ENCODE measurements around the gene INS.

The INS gene

GRCh38 chr11:2203440-2204259, 42.6 kb upstream of the INS start:
- Histone ChIP-seq H3K9me3 (ENCODE audit: control insufficient read depth, low read depth, low read length) (no peaks in the 10 kb centered on the region), H3K36me3 (ENCODE audit: control insufficient read depth, low read depth, low read length) (no peaks in the 10 kb centered on the region), H3K9ac (ENCODE audit: low read length) (no peak overlapping the region), H3K27ac (ENCODE audit: low read length) (no peak overlapping the region), H3K4me3 (ENCODE audit: low read length) (no peak overlapping the region), H3K4me1 (ENCODE audit: control insufficient read depth, low read depth, low read length) (no peaks in the 10 kb centered on the region), H3K27me3 (ENCODE audit: control insufficient read depth, insufficient read depth, low read length) (no peaks in the 10 kb centered on the region)

DNA sequence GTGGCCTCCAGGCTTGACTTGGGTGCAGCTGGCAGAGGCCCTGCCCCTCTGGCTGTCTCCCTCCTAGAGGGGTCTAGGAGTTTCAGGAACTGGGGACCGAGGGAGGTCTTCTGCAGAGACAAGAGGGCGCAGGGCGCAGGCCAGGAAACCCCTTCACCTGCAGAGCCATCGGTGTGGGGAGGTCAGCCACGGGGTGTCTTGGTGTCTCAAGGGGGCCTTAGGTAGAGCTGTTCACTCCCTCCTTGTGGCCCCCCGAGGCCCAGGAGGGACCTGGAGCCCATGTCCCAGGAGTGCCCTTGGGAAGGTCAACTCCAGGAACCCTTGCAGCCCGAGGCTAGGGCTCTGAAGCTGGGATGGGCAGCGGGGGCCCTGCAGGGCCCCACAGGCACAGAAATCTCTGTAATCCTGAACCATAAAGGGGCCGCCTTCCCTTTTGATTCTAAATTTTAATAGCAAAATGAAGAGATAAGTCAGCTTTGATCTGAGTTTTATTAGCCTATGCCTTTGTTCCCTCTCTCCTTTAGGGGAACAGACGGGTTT, 42.0 kb upstream of the INS start:
- no peaks in the 10 kb centered on the region for H3K4me1 ChIP-seq (ENCODE audit: control insufficient read depth, low read depth, low read length)
- no peaks in the 10 kb centered on the region for H3K27me3 ChIP-seq (ENCODE audit: control insufficient read depth, insufficient read depth, low read length)
- no peaks in the 10 kb centered on the region for H3K9me3 ChIP-seq (ENCODE audit: control insufficient read depth, low read depth, low read length)
- H3K36me3 ChIP-seq (ENCODE audit: control insufficient read depth, low read depth, low read length), result no peaks in the 10 kb centered on the region
- no peak overlapping the region for H3K27ac ChIP-seq (ENCODE audit: low read length)
- no peak overlapping the region for H3K9ac ChIP-seq (ENCODE audit: low read length)
- no peak overlapping the region for H3K4me3 ChIP-seq (ENCODE audit: low read length)

- no peaks in the 10 kb centered on the region for H3K36me3 ChIP-seq (ENCODE audit: control insufficient read depth, low read depth, low read length)
- no peak overlapping the region for H3K4me3 ChIP-seq (ENCODE audit: low read length)
- H3K4me1 ChIP-seq (ENCODE audit: control insufficient read depth, low read depth, low read length), result no peaks in the 10 kb centered on the region
- no peaks in the 10 kb centered on the region for H3K27me3 ChIP-seq (ENCODE audit: control insufficient read depth, insufficient read depth, low read length)
- no peak overlapping the region for H3K27ac ChIP-seq (ENCODE audit: low read length)
- H3K9me3 ChIP-seq (ENCODE audit: control insufficient read depth, low read depth, low read length), result no peaks in the 10 kb centered on the region
- H3K9ac ChIP-seq (ENCODE audit: low read length), result no peak overlapping the region
Observed at GRCh38 chr11:2202071-2202899, 41.3 kb upstream of the INS start.

DNA sequence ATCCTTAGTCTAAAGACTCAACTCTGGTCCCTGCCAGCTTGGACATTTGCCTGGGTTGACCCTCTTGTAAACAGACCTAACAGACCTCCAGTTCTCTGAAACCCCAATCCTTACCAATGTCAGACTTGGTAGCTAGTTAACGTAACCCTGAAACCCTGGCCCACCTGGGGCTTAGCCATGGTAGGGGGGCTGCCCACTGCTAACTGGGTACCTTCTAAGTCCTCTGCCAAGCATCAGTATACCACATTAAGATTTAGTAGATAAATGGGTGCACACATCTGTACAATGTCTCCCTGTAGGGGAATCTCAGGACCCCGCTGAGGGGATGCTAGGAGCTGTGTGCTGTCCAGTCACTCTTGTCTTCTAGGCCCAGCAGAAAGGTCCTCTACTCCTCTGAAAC, 40.5 kb upstream of the INS start:
- Histone ChIP-seq H3K4me1 (ENCODE audit: control insufficient read depth, low read depth, low read length) (no peaks in the 10 kb centered on the region), H3K27me3 (ENCODE audit: control insufficient read depth, insufficient read depth, low read length) (peaks cover 3% of the 10 kb centered on the region), H3K4me3 (ENCODE audit: low read length) (no peak overlapping the region), H3K27ac (ENCODE audit: low read length) (no peak overlapping the region), H3K9ac (ENCODE audit: low read length) (no peak overlapping the region), H3K36me3 (ENCODE audit: control insufficient read depth, low read depth, low read length) (no peaks in the 10 kb centered on the region), H3K9me3 (ENCODE audit: control insufficient read depth, low read depth, low read length) (no peaks in the 10 kb centered on the region)

GRCh38 chr11:2200957-2201519, 40.0 kb upstream of the INS start:
- Histone ChIP-seq H3K27ac (ENCODE audit: low read length) (no peak overlapping the region), H3K36me3 (ENCODE audit: control insufficient read depth, low read depth, low read length) (no peaks in the 10 kb centered on the region), H3K4me3 (ENCODE audit: low read length) (no peak overlapping the region), H3K9ac (ENCODE audit: low read length) (no peak overlapping the region), H3K27me3 (ENCODE audit: control insufficient read depth, insufficient read depth, low read length) (peaks cover 8% of the 10 kb centered on the region), H3K4me1 (ENCODE audit: control insufficient read depth, low read depth, low read length) (no peaks in the 10 kb centered on the region), H3K9me3 (ENCODE audit: control insufficient read depth, low read depth, low read length) (no peaks in the 10 kb centered on the region)

DNA sequence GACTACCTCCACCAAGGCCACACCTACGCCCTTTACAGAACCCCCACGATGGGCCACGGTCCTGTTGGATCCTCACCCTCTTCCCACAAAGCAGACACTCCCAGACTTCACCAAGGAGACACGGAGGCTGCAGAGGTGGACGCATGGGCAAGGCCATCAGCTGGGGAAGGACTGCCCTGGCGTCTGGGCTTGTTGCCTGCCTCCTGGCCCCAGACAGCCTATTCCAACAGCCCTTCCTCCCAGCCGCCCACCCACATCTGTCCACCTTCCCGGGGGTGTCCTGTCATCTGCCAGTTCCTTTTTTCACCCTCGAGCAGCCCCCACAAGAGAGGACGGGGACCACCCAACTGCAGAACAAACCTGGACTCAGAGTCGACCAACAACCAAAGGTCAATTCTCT, 39.5 kb upstream of the INS start:
- H3K27me3 ChIP-seq (ENCODE audit: control insufficient read depth, insufficient read depth, low read length), result peaks cover 9% of the 10 kb centered on the region
- no peak overlapping the region for H3K9ac ChIP-seq (ENCODE audit: low read length)
- H3K27ac ChIP-seq (ENCODE audit: low read length), result no peak overlapping the region
- no peak overlapping the region for H3K4me3 ChIP-seq (ENCODE audit: low read length)
- H3K4me1 ChIP-seq (ENCODE audit: control insufficient read depth, low read depth, low read length), result no peaks in the 10 kb centered on the region
- no peaks in the 10 kb centered on the region for H3K36me3 ChIP-seq (ENCODE audit: control insufficient read depth, low read depth, low read length)
- H3K9me3 ChIP-seq (ENCODE audit: control insufficient read depth, low read depth, low read length), result no peaks in the 10 kb centered on the region

- H3K9ac ChIP-seq (ENCODE audit: low read length), result no peak overlapping the region
- H3K9me3 ChIP-seq (ENCODE audit: control insufficient read depth, low read depth, low read length), result no peaks in the 10 kb centered on the region
- no peaks in the 10 kb centered on the region for H3K4me1 ChIP-seq (ENCODE audit: control insufficient read depth, low read depth, low read length)
- no peak overlapping the region for H3K27ac ChIP-seq (ENCODE audit: low read length)
- H3K4me3 ChIP-seq (ENCODE audit: low read length), result no peak overlapping the region
- H3K27me3 ChIP-seq (ENCODE audit: control insufficient read depth, insufficient read depth, low read length), result peaks cover 9% of the 10 kb centered on the region
- H3K36me3 ChIP-seq (ENCODE audit: control insufficient read depth, low read depth, low read length), result no peaks in the 10 kb centered on the region
Observed at GRCh38 chr11:2199466-2200341, 38.7 kb upstream of the INS start.

DNA sequence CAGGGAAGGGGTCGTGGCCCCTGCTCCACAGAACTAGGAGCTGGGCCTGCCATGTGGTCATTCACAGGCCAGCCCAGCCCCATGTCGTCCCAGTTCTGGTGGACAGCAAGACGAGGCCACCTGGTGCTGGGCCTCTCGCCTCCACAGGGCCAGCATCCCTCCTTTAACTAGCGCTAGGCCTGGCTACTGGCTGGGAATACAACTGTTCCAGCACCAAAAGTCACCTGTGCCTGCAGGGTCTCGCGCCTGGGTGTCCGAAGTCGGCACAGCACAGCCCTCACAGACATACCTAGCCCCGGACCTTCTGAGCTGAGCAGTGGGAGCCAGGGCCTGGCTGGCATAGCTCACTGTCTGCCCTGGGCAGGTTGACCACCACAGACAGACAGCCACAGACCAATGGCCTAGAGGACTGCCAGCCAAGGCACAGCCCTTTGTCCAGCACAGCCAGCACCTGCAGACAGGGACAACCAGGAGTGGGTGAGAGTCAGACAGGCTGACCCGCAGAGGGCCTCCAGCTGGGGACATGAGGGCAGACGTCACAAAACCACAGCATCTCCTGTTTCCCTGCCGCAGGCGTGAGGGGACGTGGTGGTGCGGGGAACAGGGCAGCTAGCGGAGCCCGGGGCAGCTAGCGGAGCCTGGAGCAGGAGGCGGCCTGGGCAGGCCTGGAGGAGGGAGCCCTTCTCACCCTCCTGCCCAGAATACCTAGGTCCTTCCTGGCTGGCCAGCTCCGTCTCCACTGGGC, 37.8 kb upstream of the INS start:
- H3K9ac ChIP-seq (ENCODE audit: low read length), result no peak overlapping the region
- H3K27ac ChIP-seq (ENCODE audit: low read length), result no peak overlapping the region
- H3K36me3 ChIP-seq (ENCODE audit: control insufficient read depth, low read depth, low read length), result no peaks in the 10 kb centered on the region
- H3K9me3 ChIP-seq (ENCODE audit: control insufficient read depth, low read depth, low read length), result no peaks in the 10 kb centered on the region
- peaks cover 9% of the 10 kb centered on the region for H3K27me3 ChIP-seq (ENCODE audit: control insufficient read depth, insufficient read depth, low read length)
- no peaks in the 10 kb centered on the region for H3K4me1 ChIP-seq (ENCODE audit: control insufficient read depth, low read depth, low read length)
- no peak overlapping the region for H3K4me3 ChIP-seq (ENCODE audit: low read length)

- H3K4me1 ChIP-seq (ENCODE audit: control insufficient read depth, low read depth, low read length), result no peaks in the 10 kb centered on the region
- H3K9me3 ChIP-seq (ENCODE audit: control insufficient read depth, low read depth, low read length), result no peaks in the 10 kb centered on the region
- no peak overlapping the region for H3K9ac ChIP-seq (ENCODE audit: low read length)
- no peak overlapping the region for H3K4me3 ChIP-seq (ENCODE audit: low read length)
- H3K27ac ChIP-seq (ENCODE audit: low read length), result no peak overlapping the region
- no peaks in the 10 kb centered on the region for H3K36me3 ChIP-seq (ENCODE audit: control insufficient read depth, low read depth, low read length)
- peaks cover 9% of the 10 kb centered on the region for H3K27me3 ChIP-seq (ENCODE audit: control insufficient read depth, insufficient read depth, low read length)
Observed at GRCh38 chr11:2197771-2198520, 36.9 kb upstream of the INS start.
